IMR-90 (cell line): Measurements from ENCODE around the gene PSMD1. TPM values are rescaled to one million over a fixed set of nuclear protein-coding genes. Genes with fewer than 3 reads are reported as not detected.
A peak's percentile ranks its signal among the peaks of the same experiment; 100 is the strongest.

Source experiments
- ATAC-seq: fragments of 200-7000 bp; cut with Tn5 transposase; 2 replicates; pipeline ENCODE4 v1.9.1; 2020; ENCODE audit warnings: low read depth, mild to moderate bottlenecking, moderate library complexity
- BruUV-seq: library from RNA; stranded (reverse); fragments of 400-500 nt; replicated peaks from 2 replicates; lab custom pipeline; 2021; lab: Mats Ljungman, UMichigan
- CTCF ChIA-PET: fragments of 300-600 bp; formaldehyde crosslinking; extraction: SDS; loops from one replicate; lab custom pipeline; 2021; ENCODE audit warnings: antibody characterized with exemption; lab: Yijun Ruan, JAX
- POLR2A ChIA-PET: fragments of 300-600 bp; sonication (Branson Sonifier 250); formaldehyde crosslinking; loops from one replicate; lab custom pipeline; 2022; ENCODE audit warnings: antibody characterized with exemption; ENCODE audit not compliant: unreplicated experiment; lab: Charles Lee
- DNase-seq: peaks from one replicate; pipeline ENCODE4 v3.0.0; 2013
- H2AFZ ChIP-seq: replicated peaks from 2 replicates; pipeline ENCODE3; 2013; ENCODE audit warnings: low read length, mild to moderate bottlenecking; ENCODE audit not compliant: poor library complexity
- H2AK5ac ChIP-seq: 2 replicates; pipeline ENCODE4 v1.6.1; 2013; ENCODE audit warnings: low read depth, low read length, inconsistent platforms
- H2AK9ac ChIP-seq: replicated peaks from 2 replicates; pipeline ENCODE3; 2013; ENCODE audit warnings: mild to moderate bottlenecking, low read depth, low read length, moderate library complexity; ENCODE audit not compliant: poor library complexity
- H2BK120ac ChIP-seq: 2 replicates; pipeline ENCODE4 v1.6.1; 2013; ENCODE audit warnings: low read depth, low read length, inconsistent platforms
- H2BK15ac ChIP-seq: 3 replicates; pipeline ENCODE4 v1.6.1; 2013; ENCODE audit warnings: low read depth, low read length, inconsistent platforms
- H2BK20ac ChIP-seq: 2 replicates; pipeline ENCODE4 v1.6.1; 2013; ENCODE audit warnings: low read depth, mild to moderate bottlenecking, inconsistent platforms, low read length, moderate library complexity
- H2BK5ac ChIP-seq: 2 replicates; pipeline ENCODE4 v1.6.1; 2013; ENCODE audit warnings: mild to moderate bottlenecking, low read depth, low read length, inconsistent platforms; ENCODE audit not compliant: poor library complexity, severe bottlenecking
- H3K14ac ChIP-seq: replicated peaks from 2 replicates; pipeline ENCODE4 v1.6.1; 2013; ENCODE audit warnings: low read depth, low read length, inconsistent platforms
- H3K18ac ChIP-seq: 2 replicates; pipeline ENCODE4 v1.6.1; 2013; ENCODE audit warnings: low read depth, low read length, control low read depth
- H3K23ac ChIP-seq: 2 replicates; pipeline ENCODE4 v1.6.1; 2013; ENCODE audit warnings: low read depth, low read length, inconsistent platforms
- H3K27ac ChIP-seq: 2 replicates; pipeline ENCODE4 v1.5.1; 2013; ENCODE audit warnings: mild to moderate bottlenecking, control low read depth, low read length; ENCODE audit not compliant: insufficient read depth
- H3K27me3 ChIP-seq: 2 replicates; pipeline ENCODE4 v1.6.1; 2013; ENCODE audit warnings: low read length; ENCODE audit not compliant: control insufficient read depth, insufficient read depth
- H3K36me3 ChIP-seq: 2 replicates; pipeline ENCODE4 v1.6.1; 2013; ENCODE audit warnings: low read length, mixed read lengths; ENCODE audit not compliant: control insufficient read depth, insufficient read depth
- H3K4ac ChIP-seq: 2 replicates; pipeline ENCODE4 v1.6.1; 2013; ENCODE audit warnings: low read depth, low read length, inconsistent platforms
- H3K4me1 ChIP-seq: 2 replicates; pipeline ENCODE4 v1.6.1; 2013; ENCODE audit warnings: low read length, mixed read lengths; ENCODE audit not compliant: control insufficient read depth, insufficient read depth
- H3K4me2 ChIP-seq: 2 replicates; pipeline ENCODE4 v1.6.1; 2013; ENCODE audit warnings: low read depth, mild to moderate bottlenecking, control low read depth, low read length, moderate library complexity
- H3K4me3 ChIP-seq: 2 replicates; pipeline ENCODE4 v1.5.1; 2013; ENCODE audit warnings: low read depth, mild to moderate bottlenecking, control low read depth, low read length, moderate library complexity; ENCODE audit not compliant: insufficient read depth
- H3K56ac ChIP-seq: 2 replicates; pipeline ENCODE4 v1.6.1; 2013; ENCODE audit warnings: low read length, inconsistent platforms; ENCODE audit not compliant: insufficient read depth; ENCODE audit errors: extremely low read depth
- H3K79me1 ChIP-seq, 2 experiments: 2 replicates each; pipeline ENCODE4 v1.6.1; 2013; ENCODE audit warnings: low read length in 2 of 2, inconsistent platforms in 1 of 2, low read depth in 1 of 2
- H3K9ac ChIP-seq: 2 replicates; pipeline ENCODE4 v1.6.1; 2013; ENCODE audit warnings: low read depth, low read length, control low read depth
- H3K9me1 ChIP-seq: 2 replicates; pipeline ENCODE4 v1.6.1; 2013; ENCODE audit warnings: low read length, inconsistent platforms; ENCODE audit not compliant: insufficient read depth
- H3K9me3 ChIP-seq: 2 replicates; pipeline ENCODE4 v1.6.1; 2013; ENCODE audit warnings: low read length; ENCODE audit not compliant: control insufficient read depth, insufficient read depth
- H4K20me1 ChIP-seq: 2 replicates; pipeline ENCODE4 v1.6.1; 2013; ENCODE audit warnings: low read length, inconsistent platforms; ENCODE audit not compliant: insufficient read depth
- H4K5ac ChIP-seq: 2 replicates; pipeline ENCODE4 v1.6.1; 2013; ENCODE audit warnings: mild to moderate bottlenecking, low read depth, low read length, control low read depth
- H4K8ac ChIP-seq, 2 experiments: 2 replicates each; pipeline ENCODE4 v1.6.1; 2013; ENCODE audit warnings: low read depth in 2 of 2, low read length in 2 of 2, control low read depth in 1 of 2, inconsistent platforms in 1 of 2
- H4K91ac ChIP-seq: 2 replicates; pipeline ENCODE4 v1.6.1; 2013; ENCODE audit warnings: low read depth, low read length, inconsistent platforms; ENCODE audit not compliant: insufficient read depth
- BHLHE40 ChIP-seq: fragments of 150-350 bp; IDR thresholded peaks from 2 replicates; pipeline ENCODE4 v1.6.1; 2016; ENCODE audit warnings: mild to moderate bottlenecking, low read depth, low read length
- CEBPB ChIP-seq: IDR thresholded peaks from 2 replicates; pipeline ENCODE4 v1.6.1; 2012; ENCODE audit warnings: low read depth, low read length, improper control_type of control experiment
- CTCF ChIP-seq: conservative IDR thresholded peaks from 2 replicates; pipeline ENCODE4 v1.5.1; 2012; ENCODE audit warnings: mild to moderate bottlenecking, low read depth, low read length, improper control_type of control experiment
- MAZ ChIP-seq: IDR thresholded peaks from 2 replicates; pipeline ENCODE4 v1.6.1; 2012; ENCODE audit warnings: low read depth, mild to moderate bottlenecking, low read length, improper control_type of control experiment, moderate library complexity, borderline replicate concordance
- MXI1 ChIP-seq: IDR thresholded peaks from 2 replicates; pipeline ENCODE4 v1.6.1; 2012; ENCODE audit warnings: low read depth, mild to moderate bottlenecking, low read length, moderate library complexity, borderline replicate concordance
- NFE2L2 ChIP-seq: fragments of 150-350 bp; IDR thresholded peaks from 2 replicates; pipeline ENCODE4 v1.6.1; 2016; ENCODE audit warnings: low read depth, mild to moderate bottlenecking, low read length
- POLR2A ChIP-seq: IDR thresholded peaks from 2 replicates; pipeline ENCODE4 v1.6.1; 2012; ENCODE audit warnings: mild to moderate bottlenecking, low read depth, low read length
- RCOR1 ChIP-seq: IDR thresholded peaks from 2 replicates; pipeline ENCODE4 v1.6.1; 2012; ENCODE audit warnings: mild to moderate bottlenecking, low read length, improper control_type of control experiment; ENCODE audit not compliant: insufficient replicate concordance
- RFX5 ChIP-seq: IDR thresholded peaks from 2 replicates; pipeline ENCODE4 v1.8.0; 2012; ENCODE audit warnings: low read depth, mild to moderate bottlenecking, low read length, moderate library complexity
- SMC3 ChIP-seq: fragments of 150-350 bp; IDR thresholded peaks from 2 replicates; pipeline ENCODE4 v1.6.1; 2016; ENCODE audit warnings: low read depth, mild to moderate bottlenecking, antibody characterized with exemption, low read length, moderate library complexity
- USF2 ChIP-seq: fragments of 150-350 bp; IDR thresholded peaks from 2 replicates; pipeline ENCODE4 v1.6.1; 2017; ENCODE audit warnings: mild to moderate bottlenecking, antibody characterized with exemption, low read length, low read depth
- WGBS, 2 experiments: methylation state at CpG; one replicate each; pipeline versions ENCODE4 v1.1.5 to v1.1.7; 2013; ENCODE audit warnings: missing lambda C conversion rate in 2 of 2; ENCODE audit not compliant: insufficient read length in 1 of 2; ENCODE audit errors: extremely low coverage in 2 of 2; 5-methylcytosine and 5-hydroxymethylcytosine counted together
- dilution Hi-C: fragments of 300-500 bp; cut with HindIII; formaldehyde crosslinking; loops from one replicate; pipeline ENCODE4 v1.14.3; 2018; ENCODE audit warnings: low sequenced_read_pairs; ENCODE audit not compliant: unreplicated experiment
- in situ Hi-C: fragments of 300-500 bp; cut with MboI; formaldehyde crosslinking; loops from 3 replicates; pipeline ENCODE4 v1.14.3; 2019; ENCODE audit warnings: low sequenced_read_pairs, inconsistent platforms, mixed read lengths
- intact Hi-C: fragments of 100-400 bp; cut with micrococcal nuclease; formaldehyde crosslinking; loops from 2 replicates; pipeline ENCODE4 v1.10.0; 2022
- polyA plus RNA-seq, 3 experiments: library from polyadenylated mRNA; depleted of rRNA; stranded (reverse); fragments of >200 nt; gene quantifications; 2 replicates each; pipeline ENCODE4 v1.2.3, GENCODE V29; 2012; ENCODE audit warnings: low replicate concordance in 1 of 3
- total RNA-seq: library from RNA; depleted of rRNA; stranded (reverse); fragments of >200 nt; gene quantifications from 2 replicates; pipeline ENCODE4 v1.2.3, GENCODE V29; 2012

PSMD1 gene
- total and polyA plus RNA-seq, 2 of the 4 experiments (the other 2 are of a cell fraction), result 89.8 to 181 TPM

GRCh38 chr2:231163414-231164095 is 106.9 kb downstream of the PSMD1 start (continued):
- TF ChIP-seq USF2, result no peak

GRCh38 chr2:231167745-231168459 is 111.2 kb downstream of the PSMD1 start:
- intact Hi-C loops, result loop anchor here (1.0 to 2.0 kb wide), 2 partner anchors 10 to 37 kb away; no protein-coding TSS in a partner anchor
- dilution Hi-C loops, result no loop called here
- no peak for TF ChIP-seq CEBPB
- TF ChIP-seq CTCF, result no peak
- no peak for TF ChIP-seq RFX5
- TF ChIP-seq BHLHE40, result no peak
- no peak for TF ChIP-seq POLR2A
- no peak for TF ChIP-seq NFE2L2
- TF ChIP-seq SMC3, result no peak
- TF ChIP-seq RCOR1, result no peak
- TF ChIP-seq MXI1, result no peak
- TF ChIP-seq USF2, result no peak
- no peak for TF ChIP-seq MAZ

More at GRCh38 chr2:231167745-231168459, 111.2 kb downstream of the PSMD1 start:
- H3K14ac ChIP-seq, result no peak overlapping the region
- H3K9me1 ChIP-seq, result peaks cover 4% of the 10 kb centered on the region
- peaks cover 14% of the 10 kb centered on the region for H3K36me3 ChIP-seq
- H3K9ac ChIP-seq, result no peak overlapping the region
- no peak overlapping the region for H3K27ac ChIP-seq
- H4K20me1 ChIP-seq, result no peaks in the 10 kb centered on the region
- no peak overlapping the region for H2AFZ ChIP-seq
- no peak overlapping the region; the same call in 1 of the 2 replicates for H4K5ac ChIP-seq
- in situ Hi-C loops, result no loop called here
- no peak overlapping the region for H3K4me3 ChIP-seq
- no CpG with 5 or more reads among the region's 6 CpGs for WGBS, 2 experiments
- peaks cover 11% of the 10 kb centered on the region for H3K4me1 ChIP-seq
- CTCF ChIA-PET, result interaction anchor here (0.6 kb wide), 1 partner anchor 43 kb away, joined by 3 read pairs; no protein-coding TSS in a partner anchor
- BruUV-seq, result no TSS peak
- H3K4ac ChIP-seq, result peak overlapping the region; percentile 52; the same call in 1 of the 2 replicates
- H2BK120ac ChIP-seq, result peak overlapping the region; percentile 35; the same call in 1 of the 2 replicates
- H3K18ac ChIP-seq, result 0 out of 2 replicates have a peak overlapping the region, but pooled peaks have one; percentile 57
- no peaks in the 10 kb centered on the region for H3K9me3 ChIP-seq
- H2BK20ac ChIP-seq, result peak overlapping the region; percentile 20; the same call in 1 of the 2 replicates
- no peak overlapping the region for H3K4me2 ChIP-seq
- no peak overlapping the region for H2AK5ac ChIP-seq
- no peak overlapping the region for H4K91ac ChIP-seq
- peak overlapping the region in 1 of 2 experiments; percentile 58; a peak in 1 of 4 replicates for H4K8ac ChIP-seq
- peak overlapping the region; percentile 12; the same call in 1 of the 2 replicates for H3K23ac ChIP-seq
- ATAC-seq, result no peak
- no peak overlapping the region for H2BK15ac ChIP-seq
- H2AK9ac ChIP-seq, result no peak overlapping the region
- no peak overlapping the region for H3K56ac ChIP-seq
- DNase-seq, result peak; percentile 53
- H2BK5ac ChIP-seq, result no peak overlapping the region
- H3K79me1 ChIP-seq, result peaks cover 9 to 46% of the 10 kb centered on the region in 2 experiments; a peak in 3 of 4 replicates
- POLR2A ChIA-PET, result no interaction called here
- no peaks in the 10 kb centered on the region for H3K27me3 ChIP-seq
